HG02943 (cell line): ENCODE data around the gene RAB11FIP4.

ENCODE experiments used
- ATAC-seq: cut with Tn5 transposase; IDR thresholded peaks from one replicate; pipeline ENCODE4 v1.9.1; 2021; ENCODE audit warnings: mild to moderate bottlenecking, low read depth, moderate library complexity; ENCODE audit not compliant: unreplicated experiment

The RAB11FIP4 gene

DNA sequence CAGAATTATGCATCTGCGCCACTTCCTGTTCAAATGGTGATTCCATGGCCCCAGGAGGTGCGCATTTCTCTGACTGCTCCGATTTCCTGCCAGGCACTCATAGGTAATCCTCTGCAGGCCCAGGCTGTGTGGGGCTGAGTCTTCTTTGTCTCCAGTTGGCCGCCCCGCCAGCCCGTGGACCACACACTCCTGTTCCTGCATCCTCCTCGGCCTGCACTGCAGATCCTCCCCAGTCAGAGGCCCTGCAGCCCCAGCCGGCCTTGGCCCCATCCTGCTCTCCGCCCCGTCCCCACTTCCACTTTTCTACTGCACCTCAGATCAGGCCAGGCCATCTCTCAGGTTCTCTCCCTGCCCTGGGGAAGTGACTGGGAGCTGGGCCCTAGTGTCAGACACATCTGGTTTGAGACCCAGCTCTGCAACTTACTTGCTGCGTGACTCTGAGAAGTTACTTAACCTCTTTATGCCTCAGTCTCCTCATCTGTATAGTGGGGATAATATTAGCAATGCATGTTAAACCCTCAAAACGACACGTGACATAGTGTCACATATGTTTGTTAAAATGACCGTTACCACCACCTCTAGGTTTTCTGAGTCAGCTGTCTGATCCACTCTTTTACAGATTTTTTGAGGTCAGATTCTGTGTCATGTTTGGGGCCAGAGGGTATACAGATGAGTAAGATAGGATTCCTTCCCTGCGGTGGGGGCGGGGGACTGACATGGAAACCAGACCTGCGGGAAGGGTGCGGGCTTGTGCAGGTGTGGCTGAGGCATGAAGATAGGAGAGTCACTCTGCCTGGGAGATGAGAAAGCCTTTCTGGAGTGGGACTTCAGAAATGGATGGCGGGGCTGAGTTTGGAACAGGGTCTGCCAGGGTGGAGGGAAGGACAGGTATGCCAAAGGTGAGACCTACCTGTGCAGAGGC is 12.8 kb downstream of the RAB11FIP4 start:
- no peak for ATAC-seq

DNA sequence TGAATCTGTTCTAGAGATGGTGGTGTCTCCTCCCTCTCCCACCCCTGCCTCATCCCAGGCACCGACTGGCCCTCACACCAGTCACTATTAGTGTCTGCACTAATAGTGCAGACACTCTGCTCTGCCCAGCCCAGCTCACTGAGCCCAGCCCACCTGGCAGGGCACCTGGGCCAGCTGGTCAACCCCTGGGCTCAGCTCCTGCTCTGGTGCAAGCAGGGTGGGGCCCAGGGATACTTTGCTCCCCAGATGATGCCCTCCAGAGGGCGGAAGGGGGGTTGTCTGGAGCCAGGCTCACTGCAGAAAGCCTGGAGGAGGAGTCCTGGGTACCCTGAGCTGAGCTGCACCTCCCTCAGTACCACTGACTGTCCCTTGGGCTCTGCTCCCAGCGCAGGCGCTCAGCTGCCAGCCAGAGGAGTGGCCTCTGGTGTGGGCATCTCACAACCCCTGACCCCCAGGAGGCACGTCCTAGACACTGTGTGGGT is 14.5 kb downstream of the RAB11FIP4 start:
- ATAC-seq: no peak

DNA sequence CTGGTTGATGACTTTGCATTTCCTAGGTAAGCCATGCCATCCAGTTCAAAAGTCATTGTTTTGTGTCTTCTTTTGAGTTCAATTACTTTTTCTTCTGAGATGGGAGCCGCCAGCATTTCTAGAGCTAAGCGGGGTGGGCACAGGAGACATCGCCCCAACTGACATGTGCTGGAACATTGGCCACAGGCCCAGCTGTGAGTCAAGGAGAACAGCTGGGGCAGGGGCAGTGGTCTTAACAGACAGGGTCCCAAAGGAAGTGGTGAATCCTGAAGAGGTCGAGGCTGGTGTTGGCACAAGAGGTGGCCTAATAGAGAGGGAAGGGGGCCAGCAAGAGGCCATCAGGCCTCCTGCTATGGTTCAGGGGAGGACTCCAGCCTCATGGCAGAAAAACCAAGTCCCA is 17.1 kb downstream of the RAB11FIP4 start:
- ATAC-seq: no peak

DNA sequence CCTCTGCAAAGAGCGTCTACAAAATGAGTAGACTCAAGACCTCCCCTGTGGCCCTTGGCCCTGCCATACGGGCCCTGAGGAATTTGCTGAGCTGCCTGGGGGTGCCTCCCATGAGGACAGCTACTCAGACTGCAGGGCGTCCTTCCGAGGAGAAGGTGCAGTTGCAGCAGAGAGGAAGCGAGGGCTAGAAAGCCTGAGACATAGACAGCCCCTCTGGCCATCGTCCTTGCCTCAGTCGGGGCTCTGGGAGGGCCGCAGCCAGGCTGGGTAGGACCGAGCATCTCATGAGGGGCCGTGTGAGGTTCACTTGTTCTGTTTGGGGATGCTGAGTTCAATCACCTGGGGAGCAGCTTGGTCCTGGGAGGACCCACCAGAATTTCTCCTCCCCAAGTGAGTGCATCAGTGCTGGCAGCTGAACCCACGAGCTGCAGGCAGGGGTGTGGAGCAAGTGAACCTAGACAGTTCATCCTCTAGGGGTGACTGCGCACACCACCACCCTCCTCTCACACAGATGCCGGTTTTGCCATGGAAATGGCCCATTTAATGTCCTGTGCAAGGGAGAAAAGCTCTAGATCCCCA is 20.3 kb downstream of the RAB11FIP4 start:
- no peak for ATAC-seq

GRCh38 chr17:31412511-31412910 is 21.0 kb downstream of the RAB11FIP4 start:
- no peak for ATAC-seq

GRCh38 chr17:31413081-31413799 is 21.8 kb downstream of the RAB11FIP4 start:
- no peak for ATAC-seq

DNA sequence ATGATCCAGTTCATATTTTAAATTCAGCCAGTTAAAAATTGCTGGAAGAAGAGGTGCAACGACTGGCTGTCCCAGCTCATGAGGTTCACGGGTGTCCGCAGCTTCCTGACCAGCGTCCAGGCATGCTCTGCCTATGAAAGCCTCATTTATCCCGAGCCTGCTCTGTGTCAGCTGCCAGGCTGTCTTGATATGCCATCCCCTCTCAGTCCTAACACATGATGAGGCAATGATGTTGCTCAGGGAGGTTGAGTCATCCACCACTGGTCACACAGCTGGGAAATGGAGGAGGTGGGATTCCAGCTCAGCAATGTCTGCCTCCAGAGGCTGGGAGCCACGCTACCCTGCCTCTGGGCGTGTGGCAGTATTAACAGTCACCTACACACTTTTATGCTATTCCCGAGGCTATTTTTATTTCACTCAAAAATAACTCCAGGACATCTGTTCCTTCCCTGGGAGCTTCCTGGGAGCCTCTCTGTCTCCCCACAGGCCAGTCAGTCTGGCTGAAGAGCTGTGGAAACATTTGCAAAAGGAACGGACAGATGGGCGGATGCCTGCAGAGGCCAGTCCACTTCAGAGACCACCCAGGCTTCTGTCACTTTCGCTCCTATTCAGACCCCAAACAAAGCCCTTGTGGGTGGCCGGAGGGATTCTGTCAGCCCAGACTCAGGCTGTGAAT is 22.5 kb downstream of the RAB11FIP4 start:
- ATAC-seq: no peak

GRCh38 chr17:31414550-31414918 is 23.1 kb downstream of the RAB11FIP4 start:
- ATAC-seq: no peak

DNA sequence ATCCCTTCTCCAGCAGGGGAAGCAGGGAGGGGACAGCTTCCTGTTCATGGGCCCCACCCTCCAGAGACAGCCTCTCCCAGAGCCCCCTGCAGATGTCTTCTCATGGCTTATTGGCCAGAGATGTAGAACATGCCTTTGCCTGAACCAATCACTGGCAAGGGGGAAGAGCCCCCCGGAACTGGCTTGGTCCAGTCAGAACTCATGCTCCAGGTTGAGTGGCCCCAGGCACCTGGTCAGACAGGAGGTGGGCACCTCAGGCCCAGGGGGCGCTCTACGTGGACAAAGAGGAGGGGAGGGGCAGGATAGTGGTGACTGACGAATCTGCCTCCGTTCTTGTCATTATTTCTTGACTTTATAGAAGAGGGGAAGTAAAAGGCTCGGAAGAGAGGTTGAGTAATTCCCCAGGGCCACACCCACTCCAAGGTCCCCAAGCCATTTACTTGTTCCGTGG is 23.6 kb downstream of the RAB11FIP4 start:
- no peak for ATAC-seq

GRCh38 chr17:31415640-31416502 is 24.4 kb downstream of the RAB11FIP4 start:
- no peak for ATAC-seq

DNA sequence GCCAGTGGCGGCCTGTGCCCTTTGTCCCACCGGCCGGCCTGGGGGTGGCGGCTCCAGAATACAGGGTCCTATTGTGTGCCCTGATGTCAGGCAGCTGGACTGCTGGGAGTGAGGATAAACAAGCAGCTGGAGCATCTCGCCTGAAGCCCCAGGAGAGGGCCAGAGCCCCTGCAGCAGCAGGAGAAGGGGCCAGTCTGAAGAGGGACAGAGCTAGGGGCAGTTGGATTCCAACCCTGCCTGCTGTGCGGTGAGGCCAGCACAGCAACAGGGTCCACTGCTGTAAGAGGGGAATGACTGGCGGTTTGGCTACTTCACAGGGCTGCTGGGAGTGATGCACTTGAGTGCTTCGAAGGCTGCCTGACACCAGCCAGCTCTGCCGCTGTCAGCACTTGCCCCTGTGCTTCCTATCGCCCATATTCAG is 25.0 kb downstream of the RAB11FIP4 start:
- no peak for ATAC-seq

- no peak for ATAC-seq
Observed at GRCh38 chr17:31417051-31417792, 25.7 kb downstream of the RAB11FIP4 start.

DNA sequence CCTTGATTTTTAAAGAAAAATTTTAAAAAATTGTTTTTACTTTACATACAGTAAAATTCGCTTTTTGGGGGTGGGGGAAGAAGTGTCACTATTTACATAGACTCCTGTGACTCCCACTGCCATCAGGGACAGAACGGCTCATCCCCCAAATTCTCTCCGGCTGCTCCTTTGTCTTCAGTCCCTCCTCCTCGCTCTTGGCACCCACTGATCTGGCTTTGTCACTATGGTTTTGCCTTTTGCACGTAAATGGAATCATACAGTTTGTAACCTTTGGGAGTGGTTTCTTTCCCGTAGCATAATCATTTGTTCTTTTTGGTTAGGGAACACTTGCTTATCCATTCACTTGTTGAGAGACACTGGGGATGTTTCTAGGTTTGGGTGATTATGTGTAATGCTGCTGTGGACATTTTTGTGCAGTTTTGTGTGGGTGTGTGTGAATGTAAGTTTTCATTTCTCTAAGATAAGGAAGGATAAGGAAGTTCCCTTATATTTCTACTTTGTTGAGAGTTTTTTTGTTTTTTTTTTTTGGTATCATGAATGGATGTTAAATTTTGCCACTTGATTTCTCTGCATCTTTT is 27.4 kb downstream of the RAB11FIP4 start:
- ATAC-seq: no peak

DNA sequence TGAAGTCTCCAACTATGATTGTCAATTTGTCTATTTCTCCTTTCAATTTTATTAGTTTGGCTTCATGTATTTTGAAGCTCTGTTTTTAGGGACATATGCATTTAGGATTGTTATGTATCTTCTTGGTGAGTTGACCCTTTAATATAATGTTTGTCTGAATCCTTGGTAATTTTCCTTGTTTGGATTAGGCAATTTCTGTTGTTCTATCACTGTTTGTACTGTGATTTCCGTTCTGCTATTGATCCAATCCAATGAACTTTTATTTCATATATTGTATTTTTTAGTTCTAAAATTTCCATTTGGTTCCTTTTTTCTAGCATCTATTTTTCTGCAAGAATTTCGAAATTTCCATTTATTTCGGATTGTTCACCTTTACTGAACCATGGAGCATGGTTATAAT is 31.0 kb downstream of the RAB11FIP4 start:
- ATAC-seq: no peak

- no peak for ATAC-seq
Observed at GRCh38 chr17:31424944-31425281, 33.4 kb downstream of the RAB11FIP4 start.

DNA sequence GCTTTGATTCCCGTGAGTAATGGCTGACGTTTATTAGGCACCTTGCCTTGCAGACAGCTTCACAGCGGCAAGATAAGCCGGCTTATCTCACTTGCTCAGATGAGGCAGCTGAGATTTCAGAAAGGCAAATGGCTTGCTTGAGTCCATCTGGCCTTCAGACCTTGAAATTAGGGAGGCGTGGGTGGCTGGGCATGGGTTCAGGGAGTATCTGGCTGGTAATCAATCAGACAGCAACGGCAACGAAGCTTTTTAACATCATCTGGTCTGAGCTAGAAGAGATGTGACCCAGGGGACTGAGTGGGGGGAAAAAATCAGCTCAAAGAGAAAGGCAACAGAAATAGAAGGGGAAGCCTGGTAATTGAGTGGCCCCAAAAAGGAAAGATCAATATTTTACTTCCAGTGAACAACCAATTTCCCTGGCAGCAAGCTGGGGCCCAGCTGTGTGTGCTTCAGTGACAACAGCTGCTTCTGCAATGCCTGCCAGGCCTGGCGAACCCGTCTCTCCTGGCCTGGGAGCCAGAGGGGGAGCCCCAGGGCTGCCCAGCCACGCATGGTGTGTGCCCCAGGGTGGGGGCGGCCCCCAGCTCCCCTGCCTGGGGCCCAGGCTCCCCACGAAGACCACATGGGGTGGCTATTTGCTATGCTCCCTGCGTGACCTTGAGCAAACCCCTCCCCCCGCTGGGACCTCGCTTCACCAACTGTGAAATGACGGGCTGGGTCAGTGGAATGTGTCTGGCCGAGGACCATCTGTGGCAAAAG is 34.0 kb downstream of the RAB11FIP4 start:
- no peak for ATAC-seq

- ATAC-seq: no peak
Observed at GRCh38 chr17:31427684-31428083, 36.2 kb downstream of the RAB11FIP4 start.

- ATAC-seq: no peak
Observed at GRCh38 chr17:31428111-31428510, 36.6 kb downstream of the RAB11FIP4 start.
